DOHH2 (cell line): ENCODE measurements around the gene SLC6A19.

Source experiments
- H3F3A ChIP-seq: fragments of 200-600 bp; sonication (generic), shearing (Covaris generic); 2 replicates; pipeline ENCODE4 v1.6.0; 2016; ENCODE audit warnings: antibody characterized with exemption, mild to moderate bottlenecking; ENCODE audit not compliant: control insufficient read depth, insufficient read depth
- H3K27ac ChIP-seq: fragments of 200-600 bp; sonication (generic); 2 replicates; pipeline ENCODE4 v1.5.1; 2014; ENCODE audit warnings: low read depth, mild to moderate bottlenecking, low read length, moderate library complexity
- H3K27me3 ChIP-seq: fragments of 200-600 bp; sonication (generic); 2 replicates; pipeline ENCODE4 v1.6.1; 2014; ENCODE audit warnings: mild to moderate bottlenecking, low read length, mixed read lengths; ENCODE audit not compliant: control insufficient read depth
- H3K36me3 ChIP-seq: fragments of 200-600 bp; sonication (generic); 2 replicates; pipeline ENCODE4 v1.6.1; 2014; ENCODE audit warnings: mild to moderate bottlenecking, low read length, moderate library complexity, mixed read lengths; ENCODE audit not compliant: control insufficient read depth
- H3K4me1 ChIP-seq: fragments of 200-600 bp; sonication (generic); 2 replicates; pipeline ENCODE4 v1.6.1; 2014; ENCODE audit warnings: mild to moderate bottlenecking, low read length, mixed read lengths; ENCODE audit not compliant: control insufficient read depth
- H3K4me2 ChIP-seq: fragments of 200-600 bp; sonication (generic); 2 replicates; pipeline ENCODE4 v1.6.0; 2014; ENCODE audit warnings: mild to moderate bottlenecking, low read length, moderate library complexity
- H3K4me3 ChIP-seq: fragments of 200-600 bp; sonication (generic); 2 replicates; pipeline ENCODE4 v1.5.1; 2014; ENCODE audit warnings: mild to moderate bottlenecking, low read length, mixed read lengths
- H3K79me2 ChIP-seq: fragments of 200-600 bp; sonication (generic); 2 replicates; pipeline ENCODE4 v1.6.1; 2014; ENCODE audit warnings: mild to moderate bottlenecking, low read length, mixed read lengths; ENCODE audit not compliant: control insufficient read depth
- H3K9me2 ChIP-seq: fragments of 200-600 bp; sonication (generic); replicated peaks from 2 replicates; pipeline ENCODE4 v1.6.1; 2014; ENCODE audit warnings: mild to moderate bottlenecking, low read length, mixed read lengths; ENCODE audit not compliant: control insufficient read depth
- H3K9me3 ChIP-seq: fragments of 200-600 bp; sonication (generic); 2 replicates; pipeline ENCODE4 v1.6.1; 2014; ENCODE audit warnings: antibody characterized with exemption, low read length, mixed read lengths; ENCODE audit not compliant: control insufficient read depth, insufficient read depth
- H4K20me1 ChIP-seq: fragments of 200-600 bp; sonication (generic); 2 replicates; pipeline ENCODE4 v1.6.0; 2014; ENCODE audit warnings: low read depth, mild to moderate bottlenecking, antibody characterized with exemption, low read length, moderate library complexity; ENCODE audit not compliant: control insufficient read depth, insufficient read depth
- CTCF ChIP-seq: fragments of 200-600 bp; sonication (generic); IDR thresholded peaks from one replicate; pipeline ENCODE4 v1.5.1; 2014; ENCODE audit warnings: antibody characterized with exemption, mild to moderate bottlenecking, low read depth, low read length; ENCODE audit not compliant: poor library complexity, severe bottlenecking
- EZH2phosphoT487 ChIP-seq: fragments of 200-600 bp; sonication (generic); IDR thresholded peaks from 2 replicates; pipeline ENCODE4 v1.6.1; 2017; ENCODE audit warnings: borderline replicate concordance, mild to moderate bottlenecking, antibody characterized with exemption, low read length, moderate library complexity, mixed read lengths

Gene SLC6A19

GRCh38 chr5:1162276-1162675, 39.1 kb upstream of the SLC6A19 start:
- Histone ChIP-seq H3K4me3 (no peak overlapping the region), H3K4me2 (no peak overlapping the region), H3K36me3 (no peaks in the 10 kb centered on the region), H4K20me1 (no peaks in the 10 kb centered on the region), H3K9me3 (no peaks in the 10 kb centered on the region), H3K27ac (no peak overlapping the region), H3F3A (no peaks in the 10 kb centered on the region), H3K9me2 (no peaks in the 10 kb centered on the region), H3K4me1 (peaks cover under 1% of the 10 kb centered on the region), H3K79me2 (no peaks in the 10 kb centered on the region), H3K27me3 (no peaks in the 10 kb centered on the region)
- TF ChIP-seq EZH2phosphoT487 (no peak), CTCF (no peak)

GRCh38 chr5:1162751-1163150, 38.6 kb upstream of the SLC6A19 start:
- Histone ChIP-seq H3K4me3 (no peak overlapping the region), H3F3A (no peaks in the 10 kb centered on the region), H3K36me3 (no peaks in the 10 kb centered on the region), H3K27ac (no peak overlapping the region), H3K9me2 (no peaks in the 10 kb centered on the region), H3K27me3 (no peaks in the 10 kb centered on the region), H3K4me2 (no peak overlapping the region), H3K9me3 (no peaks in the 10 kb centered on the region), H3K4me1 (peaks cover 6% of the 10 kb centered on the region), H4K20me1 (no peaks in the 10 kb centered on the region), H3K79me2 (no peaks in the 10 kb centered on the region)
- TF ChIP-seq CTCF, result no peak

GRCh38 chr5:1163366-1163765, 38.0 kb upstream of the SLC6A19 start:
- H3K27me3 ChIP-seq, result no peaks in the 10 kb centered on the region
- no peak overlapping the region for H3K4me2 ChIP-seq
- no peaks in the 10 kb centered on the region for H3K9me2 ChIP-seq
- H3K4me1 ChIP-seq, result peaks cover 12% of the 10 kb centered on the region
- no peaks in the 10 kb centered on the region for H3K79me2 ChIP-seq
- no peaks in the 10 kb centered on the region for H3K9me3 ChIP-seq
- no peak for TF ChIP-seq EZH2phosphoT487
- TF ChIP-seq CTCF, result no peak
- H3K36me3 ChIP-seq, result no peaks in the 10 kb centered on the region
- H3K27ac ChIP-seq, result no peak overlapping the region
- no peaks in the 10 kb centered on the region for H4K20me1 ChIP-seq
- no peak overlapping the region for H3K4me3 ChIP-seq
- H3F3A ChIP-seq, result no peaks in the 10 kb centered on the region

GRCh38 chr5:1163879-1164278, 37.5 kb upstream of the SLC6A19 start:
- no peaks in the 10 kb centered on the region for H4K20me1 ChIP-seq

More at GRCh38 chr5:1163879-1164278, 37.5 kb upstream of the SLC6A19 start:
- no peaks in the 10 kb centered on the region for H3K9me2 ChIP-seq
- no peaks in the 10 kb centered on the region for H3K36me3 ChIP-seq
- no peak overlapping the region for H3K4me3 ChIP-seq
- peaks cover 12% of the 10 kb centered on the region for H3K4me1 ChIP-seq
- H3K27ac ChIP-seq, result no peak overlapping the region
- H3K9me3 ChIP-seq, result no peaks in the 10 kb centered on the region
- no peaks in the 10 kb centered on the region for H3K27me3 ChIP-seq
- H3K79me2 ChIP-seq, result no peaks in the 10 kb centered on the region
- TF ChIP-seq EZH2phosphoT487 (no peak), CTCF (no peak)
- H3K4me2 ChIP-seq, result no peak overlapping the region
- H3F3A ChIP-seq, result no peaks in the 10 kb centered on the region
